ENCODE measurements around the gene SOWAHA.

GRCh38 chr5:132822650-132823480 is 9.8 kb downstream of the SOWAHA start:
- TF ChIP-seq CTCF (IDR thresholded peaks at IDR 0.05; ENCODE audit: insufficient read depth, low read length, poor library complexity, severe bottlenecking) (no peak), EZH2phosphoT487 (conservative IDR thresholded peaks at IDR 0.05; ENCODE audit: low read length) (no peak)
